ENCODE measurements around the gene FEZ2. TPM values are rescaled to one million over a fixed set of nuclear protein-coding genes. Genes with fewer than 3 reads are reported as not detected.
A peak's percentile ranks its signal among the peaks of the same experiment; 100 is the strongest.

FEZ2 gene
- total and polyA plus RNA-seq, 10 of the 15 experiments (the other 5 are each of a cell fraction or from before 2014, with no cell fraction given), result 3.0 to 15.4 (median 6.6) TPM

DNA sequence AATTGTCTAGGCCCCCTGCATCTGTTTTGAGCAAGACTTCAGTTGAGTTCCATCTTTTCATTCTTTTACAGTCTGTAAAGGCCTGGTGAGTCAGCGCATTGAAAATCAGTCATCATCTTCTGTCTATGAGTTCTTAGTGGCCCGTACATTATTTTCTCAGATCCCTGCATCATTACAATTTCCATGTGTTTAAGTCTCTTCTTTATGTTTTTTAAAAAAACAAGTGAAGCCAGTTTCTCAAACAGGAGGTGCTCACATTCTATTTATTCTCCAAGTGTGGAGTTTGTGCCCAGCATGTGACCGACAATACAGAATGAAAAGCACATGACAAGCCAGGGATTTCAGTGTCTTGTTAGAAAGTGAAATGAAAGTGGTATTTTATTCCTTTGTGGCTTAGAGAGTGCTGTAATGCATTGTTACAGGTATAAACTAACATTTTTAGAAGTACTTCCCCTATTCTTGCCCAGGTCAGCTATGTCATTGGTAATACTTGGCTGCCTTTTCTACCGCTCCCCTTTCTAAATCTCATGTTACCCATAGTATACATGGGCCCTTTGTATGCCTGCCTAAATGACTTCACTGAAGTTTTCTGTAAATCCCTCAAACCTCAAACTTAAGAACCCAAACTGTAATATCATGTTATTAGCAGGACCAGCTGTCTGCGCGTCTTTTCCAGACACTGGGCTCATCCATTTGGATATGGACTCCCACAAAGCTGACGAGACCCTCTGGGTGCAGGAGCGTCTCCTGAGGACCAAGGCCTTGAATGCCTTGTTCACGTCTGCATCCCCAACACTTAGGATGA is 67.6 kb downstream of the FEZ2 start:
- no peak overlapping the region for H3K9ac ChIP-seq (ENCODE audit: control insufficient read depth, insufficient read depth, low read length)
- intact Hi-C loops (cut with micrococcal nuclease; ENCODE audit: unreplicated experiment) (loop anchor here (2.0 kb wide), 1 partner anchor 66 kb away; no protein-coding TSS in a partner anchor), in situ Hi-C loops (cut with MboI) (no loop called here)
- FAIRE-seq, result no peak
- H2AFZ ChIP-seq (ENCODE audit: control insufficient read depth, low read depth, low read length), result no peak overlapping the region
- peaks cover 24% of the 10 kb centered on the region for H3K4me1 ChIP-seq (ENCODE audit: control insufficient read depth, insufficient read depth, low read length)
- H3K79me2 ChIP-seq (ENCODE audit: control insufficient read depth, insufficient read depth, low read length), result no peaks in the 10 kb centered on the region
- POLR2A ChIA-PET, result no interaction called here
- peak; percentile 43 for DNase-seq (ENCODE audit: low read depth, low spot score)
- SMC1A ChIA-PET (ENCODE audit: uncharacterized antibody, unreplicated experiment), result interaction anchor here (1.2 to 2.2 kb wide), 2 partner anchors 26 to 116 kb away, joined by 3 to 4 read pairs; no protein-coding TSS in a partner anchor
- peak overlapping the region; percentile 57 for H3K4me2 ChIP-seq (ENCODE audit: control insufficient read depth, insufficient read depth)
- 77% methylated on average over 9 of the region's 9 CpGs for WGBS (ENCODE audit: insufficient coverage, insufficient replicate concordance, low lambda C conversion rate, missing lambda C conversion rate)
- no peaks in the 10 kb centered on the region for H3K36me3 ChIP-seq (ENCODE audit: control insufficient read depth in 2 of 2, insufficient read depth in 2 of 2, low read length in 1 of 2)
- no peaks in the 10 kb centered on the region for H4K20me1 ChIP-seq (ENCODE audit: control insufficient read depth, insufficient read depth)
- H3K27me3 ChIP-seq (replicated peaks in 1 of 2; ENCODE audit: control insufficient read depth in 2 of 2, insufficient read depth in 2 of 2, low read length in 1 of 2), result no peaks in the 10 kb centered on the region
- H3K27ac ChIP-seq (ENCODE audit: control insufficient read depth, insufficient read depth), result no peak overlapping the region
- no peak overlapping the region for H3K4me3 ChIP-seq
- H3K9me3 ChIP-seq (replicated peaks; ENCODE audit: control insufficient read depth, insufficient read depth, low read length), result no peaks in the 10 kb centered on the region
- RAD21 ChIA-PET (ENCODE audit: unreplicated experiment), result interaction anchor here (0.6 to 1.5 kb wide), 3 partner anchors 17 to 178 kb away, joined by 3 read pairs; no protein-coding TSS in a partner anchor
- peak; percentile 94 for ATAC-seq
- CTCF ChIA-PET, result interaction anchor here (2.1 kb wide), 1 partner anchor 10 kb away, joined by 5 read pairs; no protein-coding TSS in a partner anchor
- no TSS peak for BruUV-seq (replicated peaks)
- TF ChIP-seq MYC (IDR thresholded peaks at IDR 0.05; ENCODE audit: insufficient read depth, insufficient read length, insufficient replicate concordance, low read length, severe bottlenecking), result no peak
- no peak for TF ChIP-seq POLR2AphosphoS5 (IDR thresholded peaks at IDR 0.05; ENCODE audit: low read length)
- TF ChIP-seq SRF (IDR thresholded peaks at IDR 0.05; ENCODE audit: low read depth in 2 of 2, low read length in 2 of 2), result no peak
- TF ChIP-seq, protein P1, sequence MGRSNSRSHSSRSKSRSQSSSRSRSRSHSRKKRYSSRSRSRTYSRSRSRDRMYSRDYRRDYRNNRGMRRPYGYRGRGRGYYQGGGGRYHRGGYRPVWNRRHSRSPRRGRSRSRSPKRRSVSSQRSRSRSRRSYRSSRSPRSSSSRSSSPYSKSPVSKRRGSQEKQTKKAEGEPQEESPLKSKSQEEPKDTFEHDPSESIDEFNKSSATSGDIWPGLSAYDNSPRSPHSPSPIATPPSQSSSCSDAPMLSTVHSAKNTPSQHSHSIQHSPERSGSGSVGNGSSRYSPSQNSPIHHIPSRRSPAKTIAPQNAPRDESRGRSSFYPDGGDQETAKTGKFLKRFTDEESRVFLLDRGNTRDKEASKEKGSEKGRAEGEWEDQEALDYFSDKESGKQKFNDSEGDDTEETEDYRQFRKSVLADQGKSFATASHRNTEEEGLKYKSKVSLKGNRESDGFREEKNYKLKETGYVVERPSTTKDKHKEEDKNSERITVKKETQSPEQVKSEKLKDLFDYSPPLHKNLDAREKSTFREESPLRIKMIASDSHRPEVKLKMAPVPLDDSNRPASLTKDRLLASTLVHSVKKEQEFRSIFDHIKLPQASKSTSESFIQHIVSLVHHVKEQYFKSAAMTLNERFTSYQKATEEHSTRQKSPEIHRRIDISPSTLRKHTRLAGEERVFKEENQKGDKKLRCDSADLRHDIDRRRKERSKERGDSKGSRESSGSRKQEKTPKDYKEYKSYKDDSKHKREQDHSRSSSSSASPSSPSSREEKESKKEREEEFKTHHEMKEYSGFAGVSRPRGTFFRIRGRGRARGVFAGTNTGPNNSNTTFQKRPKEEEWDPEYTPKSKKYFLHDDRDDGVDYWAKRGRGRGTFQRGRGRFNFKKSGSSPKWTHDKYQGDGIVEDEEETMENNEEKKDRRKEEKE (IDR thresholded peaks at IDR 0.05), result no peak
- no peak for TF ChIP-seq NFYA (IDR thresholded peaks at IDR 0.05; ENCODE audit: borderline replicate concordance, low read depth, low read length)
- TF ChIP-seq HCFC1 (IDR thresholded peaks at IDR 0.05; ENCODE audit: low read length), result no peak
- TF ChIP-seq, protein P2, sequence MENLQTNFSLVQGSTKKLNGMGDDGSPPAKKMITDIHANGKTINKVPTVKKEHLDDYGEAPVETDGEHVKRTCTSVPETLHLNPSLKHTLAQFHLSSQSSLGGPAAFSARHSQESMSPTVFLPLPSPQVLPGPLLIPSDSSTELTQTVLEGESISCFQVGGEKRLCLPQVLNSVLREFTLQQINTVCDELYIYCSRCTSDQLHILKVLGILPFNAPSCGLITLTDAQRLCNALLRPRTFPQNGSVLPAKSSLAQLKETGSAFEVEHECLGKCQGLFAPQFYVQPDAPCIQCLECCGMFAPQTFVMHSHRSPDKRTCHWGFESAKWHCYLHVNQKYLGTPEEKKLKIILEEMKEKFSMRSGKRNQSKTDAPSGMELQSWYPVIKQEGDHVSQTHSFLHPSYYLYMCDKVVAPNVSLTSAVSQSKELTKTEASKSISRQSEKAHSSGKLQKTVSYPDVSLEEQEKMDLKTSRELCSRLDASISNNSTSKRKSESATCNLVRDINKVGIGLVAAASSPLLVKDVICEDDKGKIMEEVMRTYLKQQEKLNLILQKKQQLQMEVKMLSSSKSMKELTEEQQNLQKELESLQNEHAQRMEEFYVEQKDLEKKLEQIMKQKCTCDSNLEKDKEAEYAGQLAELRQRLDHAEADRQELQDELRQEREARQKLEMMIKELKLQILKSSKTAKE (IDR thresholded peaks at IDR 0.05; ENCODE audit: low read depth, poor library complexity, severe bottlenecking), result peak; percentile 52
- no peak for TF ChIP-seq FOXK2 (IDR thresholded peaks at IDR 0.05)
- TF ChIP-seq ZNF217 (IDR thresholded peaks at IDR 0.05), result no peak
- TF ChIP-seq, protein P3, sequence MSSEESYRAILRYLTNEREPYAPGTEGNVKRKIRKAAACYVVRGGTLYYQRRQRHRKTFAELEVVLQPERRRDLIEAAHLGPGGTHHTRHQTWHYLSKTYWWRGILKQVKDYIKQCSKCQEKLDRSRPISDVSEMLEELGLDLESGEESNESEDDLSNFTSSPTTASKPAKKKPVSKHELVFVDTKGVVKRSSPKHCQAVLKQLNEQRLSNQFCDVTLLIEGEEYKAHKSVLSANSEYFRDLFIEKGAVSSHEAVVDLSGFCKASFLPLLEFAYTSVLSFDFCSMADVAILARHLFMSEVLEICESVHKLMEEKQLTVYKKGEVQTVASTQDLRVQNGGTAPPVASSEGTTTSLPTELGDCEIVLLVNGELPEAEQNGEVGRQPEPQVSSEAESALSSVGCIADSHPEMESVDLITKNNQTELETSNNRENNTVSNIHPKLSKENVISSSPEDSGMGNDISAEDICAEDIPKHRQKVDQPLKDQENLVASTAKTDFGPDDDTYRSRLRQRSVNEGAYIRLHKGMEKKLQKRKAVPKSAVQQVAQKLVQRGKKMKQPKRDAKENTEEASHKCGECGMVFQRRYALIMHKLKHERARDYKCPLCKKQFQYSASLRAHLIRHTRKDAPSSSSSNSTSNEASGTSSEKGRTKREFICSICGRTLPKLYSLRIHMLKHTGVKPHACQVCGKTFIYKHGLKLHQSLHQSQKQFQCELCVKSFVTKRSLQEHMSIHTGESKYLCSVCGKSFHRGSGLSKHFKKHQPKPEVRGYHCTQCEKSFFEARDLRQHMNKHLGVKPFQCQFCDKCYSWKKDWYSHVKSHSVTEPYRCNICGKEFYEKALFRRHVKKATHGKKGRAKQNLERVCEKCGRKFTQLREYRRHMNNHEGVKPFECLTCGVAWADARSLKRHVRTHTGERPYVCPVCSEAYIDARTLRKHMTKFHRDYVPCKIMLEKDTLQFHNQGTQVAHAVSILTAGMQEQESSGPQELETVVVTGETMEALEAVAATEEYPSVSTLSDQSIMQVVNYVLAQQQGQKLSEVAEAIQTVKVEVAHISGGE (CRISPR knock-in tag; IDR thresholded peaks at IDR 0.05), result no peak
- no peak for TF ChIP-seq HDGF (IDR thresholded peaks at IDR 0.05)
- no peak for TF ChIP-seq RCOR1 (conservative IDR thresholded peaks at IDR 0.05; ENCODE audit: low read depth, low read length)
- TF ChIP-seq RBBP5 (conservative IDR thresholded peaks at IDR 0.05), result no peak
- no peak for TF ChIP-seq GATAD2B (conservative IDR thresholded peaks at IDR 0.05; ENCODE audit: low read depth)
- TF ChIP-seq IKZF2 (IDR thresholded peaks at IDR 0.05), result peak; percentile 59 to 70; a peak in 2 of 4 replicates
- TF ChIP-seq RB1 (IDR thresholded peaks at IDR 0.05; ENCODE audit: borderline replicate concordance), result no peak

All from GM12878 (cell line).